ENCODE data around the gene IQCF6. TPM values are rescaled to one million over a fixed set of nuclear protein-coding genes. Genes with fewer than 3 reads are reported as not detected.

Gene IQCF6
- polyA plus RNA-seq, 1 donor (not counting 4 experiments of a cell fraction or from before 2014, with no cell fraction given), result not detected

GRCh38 chr3:51777985-51778384 is 1.1 kb downstream of the IQCF6 start:
- Histone ChIP-seq H3K27ac (ENCODE audit: control insufficient read depth, insufficient read depth, low read length) (no peak overlapping the region), H3K9me1 (ENCODE audit: control insufficient read depth, extremely low read depth, insufficient read depth, low read length) (no peaks in the 10 kb centered on the region), H3K36me3 (ENCODE audit: control insufficient read depth in 2 of 2, extremely low read depth in 1 of 2, insufficient read depth in 2 of 2, low read length in 2 of 2) (no peaks in the 10 kb centered on the region), H3K79me2 (ENCODE audit: control insufficient read depth, insufficient read depth, low read length) (no peaks in the 10 kb centered on the region), H4K20me1 (ENCODE audit: control insufficient read depth, extremely low read depth, insufficient read depth, low read length) (no peaks in the 10 kb centered on the region), H3K9me3 (ENCODE audit: control insufficient read depth, low read depth, low read length) (no peaks in the 10 kb centered on the region), H3K4me3 (ENCODE audit: control insufficient read depth in 2 of 3, extremely low read depth in 1 of 3, insufficient read depth in 2 of 3, low read depth in 1 of 3, low read length in 3 of 3) (no peak overlapping the region), H2AFZ (ENCODE audit: control insufficient read depth, low read length) (no peak overlapping the region), H3K4me1 (ENCODE audit: control insufficient read depth, extremely low read depth, insufficient read depth, low read length) (no peaks in the 10 kb centered on the region), H3K9ac (ENCODE audit: control insufficient read depth, extremely low read depth, insufficient read depth, low read length) (no peak overlapping the region), H3K27me3 (ENCODE audit: control insufficient read depth, extremely low read depth, insufficient read depth, low read length) (no peaks in the 10 kb centered on the region), H3K4me2 (ENCODE audit: control insufficient read depth, extremely low read depth, insufficient read depth, low read depth, low read length) (no peak overlapping the region)
- DNase-seq (ENCODE audit: low read depth, low spot score) (no peak), FAIRE-seq (no peak)
- dilution Hi-C loops (cut with MboI; ENCODE audit: extremely low pct_ligation_motif_present, low sequenced_read_pairs), result loop anchor here (5.0 kb wide), 1 partner anchor 51 kb away; no protein-coding TSS in a partner anchor
- TF ChIP-seq EZH2 (IDR thresholded peaks at IDR 0.05; ENCODE audit: low read length), result no peak
- no peak for TF ChIP-seq CTCF (optimal IDR thresholded peaks at IDR 0.05 in 1 of 3, IDR thresholded peaks at IDR 0.05 in 1 of 3, conservative IDR thresholded peaks at IDR 0.05 in 1 of 3; ENCODE audit: extremely low read depth in 1 of 3, insufficient read depth in 2 of 3, low read length in 3 of 3)

GRCh38 chr3:51773529-51774056 is 5.4 kb downstream of the IQCF6 start:
- no peak overlapping the region for H3K9ac ChIP-seq (ENCODE audit: control insufficient read depth, extremely low read depth, insufficient read depth, low read length)
- DNase-seq (ENCODE audit: low read depth, low spot score) (no peak), FAIRE-seq (no peak)
- H3K27ac ChIP-seq (ENCODE audit: control insufficient read depth, insufficient read depth, low read length), result no peak overlapping the region
- H3K9me3 ChIP-seq (ENCODE audit: control insufficient read depth, low read depth, low read length), result no peaks in the 10 kb centered on the region
- no peak overlapping the region for H2AFZ ChIP-seq (ENCODE audit: control insufficient read depth, low read length)
- no peak overlapping the region for H3K4me2 ChIP-seq (ENCODE audit: control insufficient read depth, extremely low read depth, insufficient read depth, low read depth, low read length)
- no peak overlapping the region for H3K4me3 ChIP-seq (ENCODE audit: control insufficient read depth in 2 of 3, extremely low read depth in 1 of 3, insufficient read depth in 2 of 3, low read depth in 1 of 3, low read length in 3 of 3)
- no peaks in the 10 kb centered on the region for H4K20me1 ChIP-seq (ENCODE audit: control insufficient read depth, extremely low read depth, insufficient read depth, low read length)
- H3K9me1 ChIP-seq (ENCODE audit: control insufficient read depth, extremely low read depth, insufficient read depth, low read length), result no peaks in the 10 kb centered on the region
- no peak for TF ChIP-seq CTCF (optimal IDR thresholded peaks at IDR 0.05 in 1 of 3, IDR thresholded peaks at IDR 0.05 in 1 of 3, conservative IDR thresholded peaks at IDR 0.05 in 1 of 3; ENCODE audit: extremely low read depth in 1 of 3, insufficient read depth in 2 of 3, low read length in 3 of 3)
- TF ChIP-seq EZH2 (IDR thresholded peaks at IDR 0.05; ENCODE audit: low read length), result no peak
- dilution Hi-C loops (cut with MboI; ENCODE audit: extremely low pct_ligation_motif_present, low sequenced_read_pairs), result no loop called here
- H3K36me3 ChIP-seq (ENCODE audit: control insufficient read depth in 2 of 2, extremely low read depth in 1 of 2, insufficient read depth in 2 of 2, low read length in 2 of 2), result no peaks in the 10 kb centered on the region
- H3K79me2 ChIP-seq (ENCODE audit: control insufficient read depth, insufficient read depth, low read length), result no peaks in the 10 kb centered on the region
- peaks cover 5% of the 10 kb centered on the region for H3K27me3 ChIP-seq (ENCODE audit: control insufficient read depth, extremely low read depth, insufficient read depth, low read length)
- no peaks in the 10 kb centered on the region for H3K4me1 ChIP-seq (ENCODE audit: control insufficient read depth, extremely low read depth, insufficient read depth, low read length)

Measured in keratinocyte (primary cell).